Measurements from ENCODE around the gene HEATR5A. TPM values are rescaled to one million over a fixed set of nuclear protein-coding genes. Genes with fewer than 3 reads are reported as not detected.

Gene HEATR5A
- total RNA-seq, 6 experiments from 2014 or later: 13.2 to 20.8 (median 17.6) TPM

DNA sequence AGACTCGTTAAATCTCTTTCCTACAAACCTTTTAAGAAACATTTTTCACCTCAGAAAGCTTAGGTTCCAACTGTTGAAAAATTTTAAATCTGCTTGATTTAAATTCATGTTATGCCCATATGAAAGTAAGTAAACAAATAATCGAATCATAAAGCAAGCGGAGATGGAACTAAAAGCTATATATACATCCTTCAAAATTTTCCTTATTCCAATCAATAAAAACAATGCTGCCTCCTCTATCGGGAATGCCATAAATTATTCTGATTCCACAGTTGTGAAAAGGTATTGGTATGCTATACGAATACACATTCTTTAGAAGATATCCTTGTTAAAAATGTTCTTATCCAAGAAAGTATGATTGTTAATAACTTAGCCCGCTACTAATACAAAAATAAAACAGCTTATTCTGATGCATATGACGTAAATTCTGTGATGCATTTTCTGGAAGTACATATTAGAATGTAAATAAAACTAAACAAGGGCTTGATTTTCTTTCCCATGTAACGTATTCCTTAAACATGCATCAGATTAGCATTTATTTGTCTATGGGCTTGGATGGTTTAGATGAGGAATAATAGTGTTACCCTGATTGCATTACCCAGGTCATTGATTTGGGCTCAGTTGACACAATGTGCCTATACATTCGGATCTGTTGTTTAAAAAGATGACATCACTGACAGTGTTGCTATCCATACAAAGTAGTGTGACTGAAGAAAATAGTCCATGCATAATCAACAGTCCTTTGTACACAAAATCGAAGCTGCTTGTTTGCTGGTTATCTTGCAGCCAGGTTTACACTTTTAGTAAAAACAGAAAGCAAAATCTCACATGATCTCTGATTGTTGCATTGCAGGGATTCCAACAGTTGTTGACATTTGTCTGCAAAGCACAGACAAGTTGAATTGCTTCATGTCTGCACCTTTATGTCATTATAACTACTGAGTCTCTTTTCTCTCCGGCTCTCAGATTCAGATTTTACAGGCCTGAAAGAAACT is 37.6 kb upstream of the HEATR5A start:
- H3K4me3 ChIP-seq: peak overlapping the region; percentile 2 to 88 (median 86)
- no peaks in the 10 kb centered on the region for H3K9me3 ChIP-seq
- no peaks in the 10 kb centered on the region for H3K27me3 ChIP-seq
- H3K36me3 ChIP-seq: peaks cover 0 to 2% (median 0%) of the 10 kb centered on the region in 4 donors
- DNase-seq (no peak), ATAC-seq (peak; percentile 19 to 49 (median 36))
- intact Hi-C loops (cut with DNase I): no loop called here
- peak overlapping the region; percentile 36 to 82 (median 80) for H3K27ac ChIP-seq
- TF ChIP-seq POLR2A (IDR thresholded peaks at IDR 0.05): no peak
- no peak for TF ChIP-seq CTCF (IDR thresholded peaks at IDR 0.05)
- WGBS (ENCODE audit: insufficient coverage, low coverage, low lambda C conversion rate, missing lambda C conversion rate): 22% methylated on average over 11 of the region's 11 CpGs
- peaks cover 0 to 16% (median 3%) of the 10 kb centered on the region in 4 donors for H3K4me1 ChIP-seq

DNA sequence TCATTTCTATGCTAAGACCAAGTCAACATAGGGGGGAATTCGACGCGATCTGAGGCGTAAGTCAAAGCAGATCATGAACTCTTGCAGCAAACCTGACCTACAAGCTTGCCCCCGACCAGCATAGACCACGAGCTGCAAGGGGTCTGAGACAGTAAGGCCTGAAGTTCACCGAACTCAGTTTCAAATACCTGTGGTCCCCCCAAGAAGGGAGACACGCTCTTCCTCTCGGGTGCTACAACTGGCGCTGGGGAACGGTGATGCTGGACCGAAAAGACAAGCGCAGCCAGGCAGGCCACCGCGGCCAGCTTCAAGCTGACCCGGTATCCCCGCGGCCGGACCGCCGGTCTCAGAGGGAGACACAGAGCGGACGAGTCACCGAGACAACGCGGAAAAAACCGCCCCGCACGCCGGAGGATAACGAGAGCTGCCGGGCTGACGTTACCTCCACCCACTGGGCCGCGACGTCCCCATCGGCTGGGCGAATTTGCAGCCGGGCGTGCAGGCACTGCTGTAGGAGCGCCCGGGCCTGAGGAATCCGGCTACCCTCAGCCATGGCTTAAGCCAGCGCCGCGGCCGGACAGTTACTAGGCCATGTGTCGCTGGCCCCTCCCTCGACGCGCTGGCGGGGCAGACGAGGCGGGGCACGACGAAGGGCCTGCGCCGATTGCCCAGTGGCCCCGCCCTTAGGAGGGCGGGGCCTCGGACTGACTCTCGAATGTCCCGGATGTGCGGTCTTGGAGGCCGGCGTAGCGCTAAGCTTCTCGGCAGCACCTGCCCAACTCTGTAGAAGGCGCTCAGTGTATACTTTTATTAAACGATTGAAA is 36.7 kb upstream of the HEATR5A start, which contains the start of gene DTD2:
DTD2 (minus strand) TSS at position 666 of the 824 bp plus-strand sequence; CDS start at position 553, 113 bp downstream.
- WGBS (ENCODE audit: insufficient coverage, low coverage, low lambda C conversion rate, missing lambda C conversion rate): under 1% methylated on average over 35 of the region's 70 CpGs
- intact Hi-C loops (cut with DNase I): no loop called here
- peaks cover 0 to 11% (median 4%) of the 10 kb centered on the region in 4 donors for H3K36me3 ChIP-seq
- no peaks in the 10 kb centered on the region for H3K9me3 ChIP-seq
- peaks cover 0 to 16% (median 3%) of the 10 kb centered on the region in 4 donors for H3K4me1 ChIP-seq
- peak; percentile 98 to 100 (median 99) for ATAC-seq
- peak within 1 kb of the TSS; percentile 62 to 88 (median 86) for H3K4me3 ChIP-seq
- TF ChIP-seq CTCF (IDR thresholded peaks at IDR 0.05) (no peak), POLR2A (IDR thresholded peaks at IDR 0.05) (peak; percentile 95)
- H3K27ac ChIP-seq: peak within 1 kb of the TSS; percentile 72 to 82 (median 80)
- no peaks in the 10 kb centered on the region for H3K27me3 ChIP-seq
- DNase-seq: peak; percentile 96 to 97 (median 97)

GRCh38 chr14:31449971-31450610 is 29.7 kb upstream of the HEATR5A start:
- no peaks in the 10 kb centered on the region for H3K27me3 ChIP-seq
- H3K4me3 ChIP-seq: no peak overlapping the region
- H3K9me3 ChIP-seq: no peaks in the 10 kb centered on the region
- whole genome bisulfite sequencing (ENCODE audit: insufficient coverage, low coverage, low lambda C conversion rate, missing lambda C conversion rate): 4% methylated on average over 2 of the region's 2 CpGs
- intact Hi-C loops (cut with DNase I): no loop called here
- no peak overlapping the region for H3K27ac ChIP-seq
- DNase-seq (no peak), ATAC-seq (peak; percentile 78 to 95 (median 83))
- H3K4me1 ChIP-seq: peaks cover 0 to 7% (median 0%) of the 10 kb centered on the region in 4 donors
- H3K36me3 ChIP-seq: peaks cover 0 to 18% (median 5%) of the 10 kb centered on the region in 4 donors
- TF ChIP-seq POLR2A (IDR thresholded peaks at IDR 0.05) (no peak), CTCF (IDR thresholded peaks at IDR 0.05) (peak; percentile 54 to 65 (median 60))

GRCh38 chr14:31449136-31449535 is 28.8 kb upstream of the HEATR5A start:
- Histone ChIP-seq H3K4me1 (peaks cover 0 to 7% (median 0%) of the 10 kb centered on the region in 4 donors), H3K27ac (no peak overlapping the region), H3K9me3 (no peaks in the 10 kb centered on the region), H3K27me3 (no peaks in the 10 kb centered on the region), H3K4me3 (no peak overlapping the region), H3K36me3 (peaks cover 0 to 18% (median 5%) of the 10 kb centered on the region in 4 donors)
- ATAC-seq (no peak), DNase-seq (no peak)
- TF ChIP-seq POLR2A (IDR thresholded peaks at IDR 0.05) (no peak), CTCF (IDR thresholded peaks at IDR 0.05) (no peak)
- intact Hi-C loops (cut with DNase I): no loop called here
- 72% methylated on average over 8 of the region's 8 CpGs for WGBS (ENCODE audit: insufficient coverage, low coverage, low lambda C conversion rate, missing lambda C conversion rate)

Measured in right lobe of liver (tissue), 6 donors.